ENCODE data around the gene OVCA2.

Gene OVCA2

GRCh38 chr17:2060681-2061440 is 19.0 kb downstream of the OVCA2 start:
- TF ChIP-seq CTCF (IDR thresholded peaks at IDR 0.05) = no peak
- intact Hi-C loops (cut with DNase I; ENCODE audit: low total_unique reads) = no loop called here
- Histone ChIP-seq H3K27me3 (peaks cover 0 to 4% of the 10 kb centered on the region in 2 donors), H3K4me3 (no peak overlapping the region), H3K4me1 (peaks cover 0 to 36% (median 4%) of the 10 kb centered on the region in 4 donors), H3K27ac (peak overlapping the region; percentile 32 to 58), H3K36me3 (peaks cover 18 to 83% (median 48%) of the 10 kb centered on the region in 3 donors), H3K9me3 (no peaks in the 10 kb centered on the region)
- DNase-seq = no peak

DNA sequence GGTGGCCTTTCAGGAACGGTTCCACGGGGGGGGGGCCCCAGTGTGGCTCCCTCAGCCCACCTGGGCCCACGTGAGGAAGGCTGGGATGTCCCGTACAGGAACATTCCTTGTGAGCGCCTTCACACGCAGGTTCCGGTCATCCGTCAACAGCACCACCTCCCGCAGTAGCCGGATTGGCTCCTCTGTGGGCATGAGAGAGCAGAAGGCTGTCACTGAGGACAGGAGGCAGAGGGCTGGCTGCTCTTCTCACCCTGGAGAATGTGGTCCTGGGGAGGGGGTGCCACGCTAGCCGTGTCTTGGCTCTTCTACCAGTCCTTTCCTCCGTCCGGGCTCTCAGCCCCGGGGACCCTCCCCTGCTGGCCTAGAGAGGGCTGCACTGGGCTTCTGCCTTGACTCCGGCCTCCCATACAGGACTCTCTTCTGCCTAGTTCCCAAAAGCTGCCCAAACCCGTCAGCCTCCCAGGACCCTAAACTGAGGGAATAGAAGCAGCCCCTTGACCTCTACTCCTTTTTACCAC is 19.7 kb downstream of the OVCA2 start:
- Histone ChIP-seq H3K27me3 (no peaks in the 10 kb centered on the region), H3K4me3 (no peak overlapping the region), H3K27ac (peak overlapping the region; percentile 32 to 58), H3K4me1 (peaks cover 0 to 42% (median 6%) of the 10 kb centered on the region in 4 donors), H3K36me3 (peaks cover 18 to 89% (median 48%) of the 10 kb centered on the region in 3 donors), H3K9me3 (no peaks in the 10 kb centered on the region)
- no peak for TF ChIP-seq CTCF (IDR thresholded peaks at IDR 0.05)
- no peak for DNase-seq
- intact Hi-C loops (cut with DNase I; ENCODE audit: low total_unique reads) = no loop called here

DNA sequence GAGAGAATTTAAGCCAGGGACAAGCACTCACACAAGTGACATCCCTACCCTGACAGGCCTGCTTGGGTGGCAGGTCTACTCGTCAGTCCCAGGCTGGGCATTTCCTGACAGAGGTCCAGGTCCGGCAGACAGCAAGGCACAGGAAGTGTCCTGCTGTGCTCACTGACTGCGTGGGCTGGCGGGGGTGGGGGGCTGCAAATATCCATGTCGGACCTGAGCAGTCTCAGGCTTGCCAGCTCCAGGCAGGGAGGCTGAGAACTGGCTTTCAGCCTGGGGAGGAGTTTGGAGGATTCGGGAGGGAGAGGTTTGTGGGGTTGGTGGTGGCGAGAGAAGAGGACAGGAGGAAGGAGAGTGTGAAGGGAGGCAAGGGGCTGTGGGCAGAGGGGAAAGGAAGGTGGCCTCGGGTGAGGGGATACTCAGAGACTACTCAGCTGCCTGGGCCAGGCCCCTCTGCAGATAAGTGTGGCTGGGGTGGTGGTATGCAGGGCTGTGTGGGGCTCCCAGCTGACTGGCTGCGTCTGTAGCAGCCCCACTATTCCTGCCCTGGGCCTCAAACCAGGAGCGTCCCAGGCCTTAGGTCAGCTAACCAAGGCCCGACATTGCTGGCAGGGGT is 20.9 kb downstream of the OVCA2 start:
- no peak for DNase-seq
- no peak overlapping the region for H3K4me3 ChIP-seq
- peak overlapping the region; percentile 58 to 59 for H3K27ac ChIP-seq
- no peaks in the 10 kb centered on the region for H3K27me3 ChIP-seq
- no peaks in the 10 kb centered on the region for H3K9me3 ChIP-seq
- TF ChIP-seq CTCF (IDR thresholded peaks at IDR 0.05) = no peak
- peaks cover 18 to 94% (median 48%) of the 10 kb centered on the region in 3 donors for H3K36me3 ChIP-seq
- intact Hi-C loops (cut with DNase I; ENCODE audit: low total_unique reads) = no loop called here
- H3K4me1 ChIP-seq = peaks cover 0 to 54% (median 17%) of the 10 kb centered on the region in 4 donors

- H3K4me3 ChIP-seq = no peak overlapping the region
These were observed 21.7 kb downstream of the OVCA2 start for GRCh38 chr17:2063261-2064146.

More at GRCh38 chr17:2063261-2064146, 21.7 kb downstream of the OVCA2 start:
- no peak for TF ChIP-seq CTCF (IDR thresholded peaks at IDR 0.05)
- Histone ChIP-seq H3K4me1 (peaks cover 0 to 61% (median 24%) of the 10 kb centered on the region in 4 donors), H3K36me3 (peaks cover 18 to 94% (median 42%) of the 10 kb centered on the region in 3 donors), H3K27me3 (no peaks in the 10 kb centered on the region), H3K27ac (peak overlapping the region; percentile 58 to 59), H3K9me3 (no peaks in the 10 kb centered on the region)
- DNase-seq = no peak
- intact Hi-C loops (cut with DNase I; ENCODE audit: low total_unique reads) = no loop called here
